HCT116 (cell line): ENCODE data around the gene APOBEC3B.

Experiments used
- CTCF ChIP-seq, 3 experiments: fragments of 200-600 bp in 1 of 3; sonication (generic) in 1 of 3; IDR thresholded peaks in 2 of 3; conservative IDR thresholded peaks in 1 of 3; 2 replicates each; pipeline ENCODE4 v1.5.1; 2012 to 2017; ENCODE audit warnings: low read depth in 2 of 3, low read length in 2 of 3, antibody characterized with exemption in 1 of 3, borderline replicate concordance in 1 of 3, control low read depth in 1 of 3, mild to moderate bottlenecking in 1 of 3, mixed read lengths in 1 of 3, mixed run types in 1 of 3, moderate library complexity in 1 of 3; ENCODE audit not compliant: insufficient read depth in 1 of 3
- EZH2 ChIP-seq: fragments of 200-600 bp; sonication (generic); IDR thresholded peaks from 2 replicates; pipeline ENCODE4 v1.6.1; 2017; ENCODE audit warnings: antibody characterized with exemption, mixed run types
- POLR2A ChIP-seq: IDR thresholded peaks from 2 replicates; pipeline ENCODE4 v1.7.0; 2011; ENCODE audit warnings: borderline replicate concordance; ENCODE audit not compliant: insufficient read depth, insufficient read length; ENCODE audit errors: extremely low read depth
- SP1 ChIP-seq: IDR thresholded peaks from 2 replicates; pipeline ENCODE4 v1.6.1; 2012; ENCODE audit warnings: low read depth

GRCh38 chr22:38937036-38937435, 45.1 kb upstream of the APOBEC3B start:
- TF ChIP-seq EZH2 (no peak), CTCF (IDR thresholded peaks at IDR 0.05 in 2 of 3, conservative IDR thresholded peaks at IDR 0.05 in 1 of 3; ENCODE audit: borderline replicate concordance in 1 of 3, insufficient read depth in 1 of 3, low read depth in 2 of 3, low read length in 2 of 3) (no peak), POLR2A (no peak), SP1 (no peak)
